ENCODE measurements around the gene DPEP2NB.

DNA sequence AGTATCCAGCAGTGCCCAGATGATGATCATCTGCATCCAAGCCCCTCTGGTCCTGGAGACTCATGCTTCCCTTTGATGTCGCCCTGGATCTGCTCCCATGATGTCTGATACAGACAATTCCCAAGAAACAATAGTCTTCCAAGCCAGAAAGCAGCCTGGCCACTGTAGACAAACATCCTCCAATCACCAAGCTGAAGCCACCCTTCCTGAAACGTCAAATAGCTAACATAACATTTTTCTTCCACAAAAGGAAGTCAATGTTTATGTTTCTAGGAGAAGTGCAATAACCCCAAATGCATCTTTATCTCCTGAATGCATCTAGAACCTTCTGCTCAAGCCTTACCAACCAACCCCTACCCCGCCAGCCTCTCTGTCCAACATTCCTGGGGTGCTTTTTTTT lies 15.3 kb downstream of the DPEP2NB start:
- TF ChIP-seq, protein P1, sequence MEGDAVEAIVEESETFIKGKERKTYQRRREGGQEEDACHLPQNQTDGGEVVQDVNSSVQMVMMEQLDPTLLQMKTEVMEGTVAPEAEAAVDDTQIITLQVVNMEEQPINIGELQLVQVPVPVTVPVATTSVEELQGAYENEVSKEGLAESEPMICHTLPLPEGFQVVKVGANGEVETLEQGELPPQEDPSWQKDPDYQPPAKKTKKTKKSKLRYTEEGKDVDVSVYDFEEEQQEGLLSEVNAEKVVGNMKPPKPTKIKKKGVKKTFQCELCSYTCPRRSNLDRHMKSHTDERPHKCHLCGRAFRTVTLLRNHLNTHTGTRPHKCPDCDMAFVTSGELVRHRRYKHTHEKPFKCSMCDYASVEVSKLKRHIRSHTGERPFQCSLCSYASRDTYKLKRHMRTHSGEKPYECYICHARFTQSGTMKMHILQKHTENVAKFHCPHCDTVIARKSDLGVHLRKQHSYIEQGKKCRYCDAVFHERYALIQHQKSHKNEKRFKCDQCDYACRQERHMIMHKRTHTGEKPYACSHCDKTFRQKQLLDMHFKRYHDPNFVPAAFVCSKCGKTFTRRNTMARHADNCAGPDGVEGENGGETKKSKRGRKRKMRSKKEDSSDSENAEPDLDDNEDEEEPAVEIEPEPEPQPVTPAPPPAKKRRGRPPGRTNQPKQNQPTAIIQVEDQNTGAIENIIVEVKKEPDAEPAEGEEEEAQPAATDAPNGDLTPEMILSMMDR (IDR thresholded peaks at IDR 0.05), result no peak
- TF ChIP-seq POLR2A (IDR thresholded peaks at IDR 0.05), result no peak
